SK-N-SH treated with all-trans-retinoic acid at 6 μM for 48 hours (cell line): ENCODE data around the gene RPL7A.

ENCODE experiments used
- ARNTL ChIP-seq: fragments of 450-650 bp; formaldehyde crosslinking; IDR thresholded peaks from 2 replicates; pipeline ENCODE4 v1.5.0; 2020; ENCODE audit warnings: low read depth, mild to moderate bottlenecking, moderate library complexity, borderline replicate concordance
- CSDC2 ChIP-seq: fragments of 250-450 bp; sonication (Bioruptor Pico); IDR thresholded peaks from 2 replicates; pipeline ENCODE4 v1.5.0; 2020; ENCODE audit warnings: mild to moderate bottlenecking, moderate library complexity
- GLIS3 ChIP-seq: fragments of 250-450 bp; sonication (Bioruptor Pico); IDR thresholded peaks from 2 replicates; pipeline ENCODE4 v1.5.0; 2020; ENCODE audit warnings: mild to moderate bottlenecking, moderate library complexity
- ISL1 ChIP-seq: fragments of 250-450 bp; sonication (Bioruptor Pico); IDR thresholded peaks from 2 replicates; pipeline ENCODE4 v2.1.2; 2022; ENCODE audit warnings: mild to moderate bottlenecking, moderate library complexity
- PPARA ChIP-seq: fragments of 250-450 bp; sonication (Bioruptor Pico); IDR thresholded peaks from 2 replicates; pipeline ENCODE4 v1.5.0; 2020; ENCODE audit warnings: mild to moderate bottlenecking, borderline replicate concordance
- SNAI2 ChIP-seq: fragments of 250-450 bp; sonication (Bioruptor Pico); IDR thresholded peaks from 2 replicates; pipeline ENCODE4 v1.5.0; 2020; ENCODE audit warnings: mild to moderate bottlenecking, moderate library complexity
- ZFP3 ChIP-seq: fragments of 250-450 bp; sonication (Bioruptor Pico); IDR thresholded peaks from 2 replicates; pipeline ENCODE4 v1.5.0; 2020; ENCODE audit warnings: mild to moderate bottlenecking, moderate library complexity
- ZFP30 ChIP-seq: fragments of 450-650 bp; formaldehyde crosslinking; IDR thresholded peaks from 2 replicates; pipeline ENCODE4 v1.5.0; 2022; ENCODE audit warnings: mild to moderate bottlenecking, moderate library complexity
- ZNF70 ChIP-seq: fragments of 450-650 bp; formaldehyde crosslinking; IDR thresholded peaks from 2 replicates; pipeline ENCODE4 v1.5.0; 2020; ENCODE audit warnings: mild to moderate bottlenecking, moderate library complexity
- ZNF8 ChIP-seq: fragments of 450-650 bp; formaldehyde crosslinking; IDR thresholded peaks from 2 replicates; pipeline ENCODE4 v1.5.0; 2020; ENCODE audit warnings: mild to moderate bottlenecking, moderate library complexity
- TF ChIP-seq, protein P1 (sequence below): fragments of 250-450 bp; sonication (Bioruptor Pico); IDR thresholded peaks from 2 replicates; pipeline ENCODE4 v1.5.1; 2020; ENCODE audit warnings: low read depth, mild to moderate bottlenecking, moderate library complexity
- TF ChIP-seq, protein P2 (sequence below): fragments of 250-450 bp; sonication (Bioruptor Pico); IDR thresholded peaks from 2 replicates; pipeline ENCODE4 v1.5.0; 2020; ENCODE audit warnings: mild to moderate bottlenecking, moderate library complexity
- TF ChIP-seq, protein P3 (sequence below): fragments of 250-450 bp; sonication (Bioruptor Pico); IDR thresholded peaks from 2 replicates; pipeline ENCODE4 v1.8.0; 2020; ENCODE audit warnings: mild to moderate bottlenecking, moderate library complexity, borderline replicate concordance

DNA sequence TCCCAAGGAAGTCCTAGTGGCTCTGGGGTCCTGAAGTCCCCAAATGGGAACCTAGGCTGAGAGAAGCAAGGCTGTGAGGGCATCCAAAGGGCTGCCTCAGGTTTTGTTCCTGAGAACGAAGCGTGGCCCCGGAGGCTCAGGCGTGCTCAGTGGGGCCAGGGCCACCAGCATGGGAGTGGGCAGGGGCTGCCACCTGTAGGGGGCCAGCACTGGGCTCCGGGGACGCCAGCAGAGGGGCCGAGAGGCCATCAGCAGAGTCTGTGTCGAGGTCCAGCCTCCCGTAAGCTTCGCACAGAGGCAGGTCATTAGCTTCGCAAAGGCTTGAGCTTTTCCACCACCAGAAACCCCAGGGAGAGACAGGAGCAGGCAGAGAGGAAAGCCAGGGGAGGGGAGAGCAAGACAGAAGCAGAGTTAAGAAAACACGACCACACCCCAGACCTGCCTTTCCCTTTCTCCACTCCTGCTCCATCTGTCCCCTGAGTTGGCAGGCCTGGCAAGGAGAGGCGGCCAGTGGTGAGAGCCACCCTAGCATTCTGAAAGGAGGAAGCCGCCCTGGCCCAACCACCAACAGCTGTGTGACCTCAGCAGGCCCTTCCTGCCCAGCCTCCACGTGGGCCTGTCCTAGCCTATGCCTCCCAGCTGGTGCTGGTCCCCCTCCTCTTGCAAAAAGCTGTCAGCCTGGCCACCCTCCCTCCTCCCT, 6.5 kb upstream of the RPL7A start:
- no peak for TF ChIP-seq ARNTL (CRISPR knock-in tag)
- TF ChIP-seq PPARA (CRISPR knock-in tag) = no peak
- TF ChIP-seq ZFP3 = no peak
- no peak for TF ChIP-seq ZNF70
- no peak for TF ChIP-seq ISL1 (CRISPR knock-in tag)
- no peak for TF ChIP-seq CSDC2
- TF ChIP-seq, protein P1, sequence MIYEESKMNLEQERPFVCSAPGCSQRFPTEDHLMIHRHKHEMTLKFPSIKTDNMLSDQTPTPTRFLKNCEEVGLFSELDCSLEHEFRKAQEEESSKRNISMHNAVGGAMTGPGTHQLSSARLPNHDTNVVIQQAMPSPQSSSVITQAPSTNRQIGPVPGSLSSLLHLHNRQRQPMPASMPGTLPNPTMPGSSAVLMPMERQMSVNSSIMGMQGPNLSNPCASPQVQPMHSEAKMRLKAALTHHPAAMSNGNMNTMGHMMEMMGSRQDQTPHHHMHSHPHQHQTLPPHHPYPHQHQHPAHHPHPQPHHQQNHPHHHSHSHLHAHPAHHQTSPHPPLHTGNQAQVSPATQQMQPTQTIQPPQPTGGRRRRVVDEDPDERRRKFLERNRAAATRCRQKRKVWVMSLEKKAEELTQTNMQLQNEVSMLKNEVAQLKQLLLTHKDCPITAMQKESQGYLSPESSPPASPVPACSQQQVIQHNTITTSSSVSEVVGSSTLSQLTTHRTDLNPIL (CRISPR knock-in tag) = no peak
- TF ChIP-seq GLIS3 (CRISPR knock-in tag) = no peak
- no peak for TF ChIP-seq ZNF8
- TF ChIP-seq, protein P2, sequence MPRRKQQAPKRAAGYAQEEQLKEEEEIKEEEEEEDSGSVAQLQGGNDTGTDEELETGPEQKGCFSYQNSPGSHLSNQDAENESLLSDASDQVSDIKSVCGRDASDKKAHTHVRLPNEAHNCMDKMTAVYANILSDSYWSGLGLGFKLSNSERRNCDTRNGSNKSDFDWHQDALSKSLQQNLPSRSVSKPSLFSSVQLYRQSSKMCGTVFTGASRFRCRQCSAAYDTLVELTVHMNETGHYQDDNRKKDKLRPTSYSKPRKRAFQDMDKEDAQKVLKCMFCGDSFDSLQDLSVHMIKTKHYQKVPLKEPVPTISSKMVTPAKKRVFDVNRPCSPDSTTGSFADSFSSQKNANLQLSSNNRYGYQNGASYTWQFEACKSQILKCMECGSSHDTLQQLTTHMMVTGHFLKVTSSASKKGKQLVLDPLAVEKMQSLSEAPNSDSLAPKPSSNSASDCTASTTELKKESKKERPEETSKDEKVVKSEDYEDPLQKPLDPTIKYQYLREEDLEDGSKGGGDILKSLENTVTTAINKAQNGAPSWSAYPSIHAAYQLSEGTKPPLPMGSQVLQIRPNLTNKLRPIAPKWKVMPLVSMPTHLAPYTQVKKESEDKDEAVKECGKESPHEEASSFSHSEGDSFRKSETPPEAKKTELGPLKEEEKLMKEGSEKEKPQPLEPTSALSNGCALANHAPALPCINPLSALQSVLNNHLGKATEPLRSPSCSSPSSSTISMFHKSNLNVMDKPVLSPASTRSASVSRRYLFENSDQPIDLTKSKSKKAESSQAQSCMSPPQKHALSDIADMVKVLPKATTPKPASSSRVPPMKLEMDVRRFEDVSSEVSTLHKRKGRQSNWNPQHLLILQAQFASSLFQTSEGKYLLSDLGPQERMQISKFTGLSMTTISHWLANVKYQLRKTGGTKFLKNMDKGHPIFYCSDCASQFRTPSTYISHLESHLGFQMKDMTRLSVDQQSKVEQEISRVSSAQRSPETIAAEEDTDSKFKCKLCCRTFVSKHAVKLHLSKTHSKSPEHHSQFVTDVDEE (CRISPR knock-in tag) = no peak
- no peak for TF ChIP-seq SNAI2
- TF ChIP-seq ZFP30 = no peak
- TF ChIP-seq, protein P3, sequence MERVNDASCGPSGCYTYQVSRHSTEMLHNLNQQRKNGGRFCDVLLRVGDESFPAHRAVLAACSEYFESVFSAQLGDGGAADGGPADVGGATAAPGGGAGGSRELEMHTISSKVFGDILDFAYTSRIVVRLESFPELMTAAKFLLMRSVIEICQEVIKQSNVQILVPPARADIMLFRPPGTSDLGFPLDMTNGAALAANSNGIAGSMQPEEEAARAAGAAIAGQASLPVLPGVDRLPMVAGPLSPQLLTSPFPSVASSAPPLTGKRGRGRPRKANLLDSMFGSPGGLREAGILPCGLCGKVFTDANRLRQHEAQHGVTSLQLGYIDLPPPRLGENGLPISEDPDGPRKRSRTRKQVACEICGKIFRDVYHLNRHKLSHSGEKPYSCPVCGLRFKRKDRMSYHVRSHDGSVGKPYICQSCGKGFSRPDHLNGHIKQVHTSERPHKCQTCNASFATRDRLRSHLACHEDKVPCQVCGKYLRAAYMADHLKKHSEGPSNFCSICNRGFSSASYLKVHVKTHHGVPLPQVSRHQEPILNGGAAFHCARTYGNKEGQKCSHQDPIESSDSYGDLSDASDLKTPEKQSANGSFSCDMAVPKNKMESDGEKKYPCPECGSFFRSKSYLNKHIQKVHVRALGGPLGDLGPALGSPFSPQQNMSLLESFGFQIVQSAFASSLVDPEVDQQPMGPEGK = no peak
